HL-60 (cell line): ENCODE measurements around the gene ADGRG1.

Experiments used
- DNase-seq, 2 experiments: peaks; one replicate each; pipeline ENCODE4 v3.0.0-alpha.2; 2010 to 2020; ENCODE audit warnings: low read depth in 1 of 2, low spot score in 1 of 2
- H3K27ac ChIP-seq: fragments of 250-450 bp; sonication (Bioruptor Pico); replicated peaks from 2 replicates; pipeline ENCODE4 v1.5.1; 2020; ENCODE audit warnings: mild to moderate bottlenecking, moderate library complexity
- H3K27me3 ChIP-seq: fragments of 250-450 bp; sonication (Bioruptor Pico); 2 replicates; pipeline ENCODE4 v1.5.1; 2021; ENCODE audit warnings: mild to moderate bottlenecking, moderate library complexity; ENCODE audit not compliant: insufficient read depth, poor library complexity, severe bottlenecking
- H3K4me3 ChIP-seq: replicated peaks from 2 replicates; pipeline ENCODE4 v1.5.1; 2011; ENCODE audit warnings: mild to moderate bottlenecking, control low read depth, low read length; ENCODE audit not compliant: insufficient read depth
- GABPA ChIP-seq: IDR thresholded peaks from 2 replicates; pipeline ENCODE4 v1.6.1; 2012; ENCODE audit warnings: low read depth
- POLR2AphosphoS5 ChIP-seq: IDR thresholded peaks from 2 replicates; pipeline ENCODE4 v1.6.1; 2012; ENCODE audit warnings: low read depth
- REST ChIP-seq: IDR thresholded peaks from 2 replicates; pipeline ENCODE4 v1.6.1; 2012; ENCODE audit warnings: low read depth; ENCODE audit not compliant: insufficient replicate concordance
- SPI1 ChIP-seq: IDR thresholded peaks from 2 replicates; pipeline ENCODE4 v1.6.1; 2012; ENCODE audit warnings: low read depth, mild to moderate bottlenecking, borderline replicate concordance
- TF ChIP-seq, protein P1 (sequence below): IDR thresholded peaks from one replicate; pipeline ENCODE4 v1.5.1; 2011; ENCODE audit warnings: low read length, control low read depth, inconsistent platforms; ENCODE audit not compliant: insufficient read depth

Gene ADGRG1

DNA sequence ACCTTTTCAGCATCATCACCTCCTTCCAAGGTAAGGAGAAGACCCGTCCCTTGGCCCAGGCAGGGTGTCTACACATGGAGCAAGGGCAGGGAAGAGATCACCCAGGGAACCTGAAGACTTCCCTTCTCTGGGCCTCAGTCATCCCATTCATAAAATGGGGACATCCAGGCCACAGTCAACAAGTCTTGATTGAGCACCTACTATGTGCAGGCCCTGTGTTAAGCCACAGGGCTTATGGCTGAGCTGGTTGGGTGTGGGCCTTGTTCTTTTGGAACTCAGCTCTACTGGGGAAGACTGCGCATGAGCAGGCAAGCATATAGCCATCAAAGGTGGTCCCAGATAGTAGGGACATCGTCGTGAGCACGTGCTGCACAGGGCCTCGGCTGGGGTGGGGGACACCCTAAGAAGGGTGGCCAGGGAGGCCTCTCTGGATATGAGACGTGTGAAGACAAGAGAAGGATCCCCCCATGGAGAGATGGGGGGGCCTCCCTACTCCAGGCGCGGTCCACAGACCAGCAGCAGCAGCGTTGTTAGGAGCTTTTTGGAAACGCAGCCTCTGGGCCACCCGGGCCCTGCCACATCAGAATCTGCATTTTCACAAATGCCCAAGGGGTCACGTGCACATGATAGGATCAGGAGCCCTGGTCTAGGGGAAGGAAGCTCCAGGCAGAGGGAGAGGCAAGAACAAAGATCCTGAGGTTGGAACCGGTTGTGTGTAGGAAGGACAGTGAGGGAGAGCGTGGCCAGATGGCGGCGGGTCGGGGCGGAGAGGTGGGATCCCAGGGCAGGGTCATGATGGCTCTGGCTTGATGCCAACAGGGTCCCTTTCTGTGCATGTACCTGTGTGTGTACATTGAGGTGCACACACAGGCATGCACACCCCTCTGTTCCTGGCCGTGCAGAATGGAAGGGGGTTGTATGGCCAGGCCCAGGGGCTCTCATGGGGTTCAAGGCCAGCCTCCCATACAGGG is 33.8 kb downstream of the ADGRG1 start:
- no peak overlapping the region for H3K27ac ChIP-seq

GRCh38 chr16:57663436-57663835 is 35.0 kb downstream of the ADGRG1 start:
- H3K27me3 ChIP-seq: no peaks in the 10 kb centered on the region
- TF ChIP-seq SPI1 (no peak), GABPA (no peak), REST (no peak), POLR2AphosphoS5 (no peak)
- TF ChIP-seq, protein P1, sequence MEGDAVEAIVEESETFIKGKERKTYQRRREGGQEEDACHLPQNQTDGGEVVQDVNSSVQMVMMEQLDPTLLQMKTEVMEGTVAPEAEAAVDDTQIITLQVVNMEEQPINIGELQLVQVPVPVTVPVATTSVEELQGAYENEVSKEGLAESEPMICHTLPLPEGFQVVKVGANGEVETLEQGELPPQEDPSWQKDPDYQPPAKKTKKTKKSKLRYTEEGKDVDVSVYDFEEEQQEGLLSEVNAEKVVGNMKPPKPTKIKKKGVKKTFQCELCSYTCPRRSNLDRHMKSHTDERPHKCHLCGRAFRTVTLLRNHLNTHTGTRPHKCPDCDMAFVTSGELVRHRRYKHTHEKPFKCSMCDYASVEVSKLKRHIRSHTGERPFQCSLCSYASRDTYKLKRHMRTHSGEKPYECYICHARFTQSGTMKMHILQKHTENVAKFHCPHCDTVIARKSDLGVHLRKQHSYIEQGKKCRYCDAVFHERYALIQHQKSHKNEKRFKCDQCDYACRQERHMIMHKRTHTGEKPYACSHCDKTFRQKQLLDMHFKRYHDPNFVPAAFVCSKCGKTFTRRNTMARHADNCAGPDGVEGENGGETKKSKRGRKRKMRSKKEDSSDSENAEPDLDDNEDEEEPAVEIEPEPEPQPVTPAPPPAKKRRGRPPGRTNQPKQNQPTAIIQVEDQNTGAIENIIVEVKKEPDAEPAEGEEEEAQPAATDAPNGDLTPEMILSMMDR: no peak
- no peak overlapping the region for H3K4me3 ChIP-seq
- H3K27ac ChIP-seq: no peak overlapping the region
- no peak for DNase-seq

More for the DNA sequence above, 33.8 kb downstream of the ADGRG1 start:
- no peak for DNase-seq
- TF ChIP-seq REST (no peak), POLR2AphosphoS5 (no peak), SPI1 (no peak), GABPA (no peak)
- TF ChIP-seq, protein P1: no peak
- H3K27me3 ChIP-seq: no peaks in the 10 kb centered on the region
- H3K4me3 ChIP-seq: no peak overlapping the region

DNA sequence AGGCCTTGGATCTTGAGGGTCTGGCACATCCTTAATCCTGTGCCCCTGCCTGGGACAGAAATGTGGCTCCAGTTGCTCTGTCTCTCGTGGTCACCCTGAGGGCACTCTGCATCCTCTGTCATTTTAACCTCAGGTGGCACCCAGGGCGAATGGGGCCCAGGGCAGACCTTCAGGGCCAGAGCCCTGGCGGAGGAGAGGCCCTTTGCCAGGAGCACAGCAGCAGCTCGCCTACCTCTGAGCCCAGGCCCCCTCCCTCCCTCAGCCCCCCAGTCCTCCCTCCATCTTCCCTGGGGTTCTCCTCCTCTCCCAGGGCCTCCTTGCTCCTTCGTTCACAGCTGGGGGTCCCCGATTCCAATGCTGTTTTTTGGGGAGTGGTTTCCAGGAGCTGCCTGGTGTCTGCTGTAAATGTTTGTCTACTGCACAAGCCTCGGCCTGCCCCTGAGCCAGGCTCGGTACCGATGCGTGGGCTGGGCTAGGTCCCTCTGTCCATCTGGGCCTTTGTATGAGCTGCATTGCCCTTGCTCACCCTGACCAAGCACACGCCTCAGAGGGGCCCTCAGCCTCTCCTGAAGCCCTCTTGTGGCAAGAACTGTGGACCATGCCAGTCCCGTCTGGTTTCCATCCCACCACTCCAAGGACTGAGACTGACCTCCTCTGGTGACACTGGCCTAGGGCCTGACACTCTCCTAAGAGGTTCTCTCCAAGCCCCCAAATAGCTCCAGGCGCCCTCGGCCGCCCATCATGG is 35.7 kb downstream of the ADGRG1 start:
- Histone ChIP-seq H3K4me3 (no peak overlapping the region), H3K27ac (no peak overlapping the region), H3K27me3 (no peaks in the 10 kb centered on the region)
- DNase-seq: no peak
- TF ChIP-seq, protein P1: no peak
- TF ChIP-seq SPI1 (no peak), GABPA (no peak), POLR2AphosphoS5 (no peak), REST (no peak)
